WTC11 (cell line): Measurements from ENCODE around the gene KCTD16.

ENCODE experiments used
- CREB1 ChIP-seq: sonication (generic); formaldehyde crosslinking; IDR thresholded peaks from 2 replicates; pipeline ENCODE4 v1.8.0; 2023; ENCODE audit warnings: mild to moderate bottlenecking, missing genetic modification reagents
- GTF2I ChIP-seq: fragments of 250-450 bp; sonication (Bioruptor Pico); conservative IDR thresholded peaks from 2 replicates; pipeline ENCODE4 v1.4.0; 2021; ENCODE audit warnings: mild to moderate bottlenecking

- TF ChIP-seq GTF2I (CRISPR knock-in tag) (no peak), CREB1 (no peak)
Observed at GRCh38 chr5:144328980-144329379, 158.3 kb downstream of the KCTD16 start.
